HG03108 (cell line): ENCODE results near the gene AZU1.

ENCODE experiments used
- ATAC-seq: cut with Tn5 transposase; IDR thresholded peaks from one replicate; pipeline ENCODE4 v1.9.1; 2021; ENCODE audit warnings: moderate library complexity; ENCODE audit not compliant: unreplicated experiment

Gene AZU1

DNA sequence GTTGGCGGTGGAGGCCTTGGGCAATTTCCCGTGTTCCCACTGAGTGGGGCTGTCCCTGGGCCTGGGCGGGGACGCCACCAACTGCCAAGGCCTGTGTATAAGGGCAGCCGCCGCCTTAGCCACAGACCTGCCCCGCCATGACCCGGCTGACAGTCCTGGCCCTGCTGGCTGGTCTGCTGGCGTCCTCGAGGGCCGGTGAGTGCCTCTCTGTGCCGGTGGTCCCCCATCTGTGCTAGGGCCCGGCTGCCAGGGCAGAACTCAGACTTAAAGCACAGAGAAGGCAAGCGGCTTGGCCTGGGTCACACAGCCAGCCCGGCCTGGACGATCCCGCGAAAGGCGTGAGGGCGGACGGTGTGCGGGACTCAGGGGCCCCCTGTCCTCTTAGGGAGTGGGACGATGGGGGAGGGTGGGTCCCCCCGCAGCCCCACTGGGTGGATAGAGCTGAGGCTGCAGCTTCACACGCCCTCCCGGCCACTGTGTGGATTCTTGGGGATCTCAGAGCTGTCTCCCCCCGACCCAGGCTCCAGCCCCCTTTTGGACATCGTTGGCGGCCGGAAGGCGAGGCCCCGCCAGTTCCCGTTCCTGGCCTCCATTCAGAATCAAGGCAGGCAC, at the start of gene AZU1:
AZU1 (plus strand) TSS at position 128 of the 612 bp plus-strand sequence; CDS start at position 138, 10 bp downstream.
- ATAC-seq = no peak

GRCh38 chr19:778910-779653, 48.6 kb upstream of the AZU1 start:
- no peak for ATAC-seq

GRCh38 chr19:780935-781334, 46.7 kb upstream of the AZU1 start:
- no peak for ATAC-seq

GRCh38 chr19:781800-782184, 45.8 kb upstream of the AZU1 start:
- no peak for ATAC-seq

DNA sequence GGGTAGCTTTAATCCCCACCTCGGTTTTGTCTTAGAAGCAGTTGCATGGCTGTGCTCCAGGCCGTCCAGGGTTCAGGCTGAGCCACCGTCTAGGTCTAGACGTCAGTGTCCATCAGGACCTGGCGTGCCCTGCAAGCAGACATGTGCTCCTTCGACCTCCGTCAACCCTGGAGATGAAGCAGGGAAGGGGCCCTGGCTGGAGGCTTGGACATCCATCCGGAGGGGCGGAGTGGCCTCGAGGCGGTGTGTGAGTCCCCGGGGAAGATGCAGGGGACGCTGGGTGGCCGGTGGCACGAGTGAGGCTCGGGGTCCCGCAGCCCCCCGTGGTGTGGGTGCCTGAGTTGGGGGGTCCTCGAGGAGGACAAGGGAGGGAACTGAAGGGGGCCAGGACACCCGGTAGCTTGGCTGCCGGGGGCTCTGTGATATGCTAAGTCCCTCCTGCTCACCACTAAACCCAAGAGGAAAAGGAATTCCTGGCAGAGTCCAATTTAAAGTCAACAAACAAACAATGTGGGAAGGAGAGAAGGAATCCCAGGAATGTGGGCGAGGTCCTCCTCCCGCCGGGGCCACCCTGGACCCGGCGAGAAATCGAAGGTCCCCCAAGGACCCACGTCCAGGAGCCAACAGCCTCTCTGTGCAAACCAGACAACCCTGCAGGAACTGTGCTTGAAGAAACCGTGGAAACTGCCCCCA, 45.3 kb upstream of the AZU1 start:
- no peak for ATAC-seq

- ATAC-seq = no peak
Measured at GRCh38 chr19:782878-783668, 44.6 kb upstream of the AZU1 start.

GRCh38 chr19:784541-784940, 43.1 kb upstream of the AZU1 start:
- ATAC-seq = no peak

DNA sequence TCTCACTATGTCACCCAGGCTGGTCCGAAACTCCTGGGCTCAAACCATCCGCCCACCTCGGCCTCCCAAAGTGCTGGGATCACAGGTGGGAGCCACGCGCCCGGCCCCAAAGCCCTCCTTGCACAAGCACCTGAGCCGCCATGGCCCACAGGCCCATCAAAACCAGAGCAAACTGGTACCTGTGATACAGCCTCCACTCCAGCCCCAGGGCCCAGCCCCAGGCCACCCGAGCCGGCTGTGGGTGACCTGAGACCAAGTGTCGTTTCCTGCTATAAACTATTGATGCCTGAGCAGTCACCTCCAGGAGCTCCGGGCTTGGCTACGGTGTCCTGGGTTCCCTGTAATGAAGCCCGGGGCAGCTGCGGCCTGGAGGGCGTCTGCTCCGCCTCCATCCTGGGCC, 40.1 kb upstream of the AZU1 start:
- no peak for ATAC-seq

GRCh38 chr19:788686-788982, 39.0 kb upstream of the AZU1 start:
- ATAC-seq = no peak

GRCh38 chr19:788983-789700, 38.5 kb upstream of the AZU1 start:
- no peak for ATAC-seq

- ATAC-seq = no peak
Measured at GRCh38 chr19:789701-790060, 38.0 kb upstream of the AZU1 start.

GRCh38 chr19:791007-791566, 36.5 kb upstream of the AZU1 start:
- no peak for ATAC-seq

DNA sequence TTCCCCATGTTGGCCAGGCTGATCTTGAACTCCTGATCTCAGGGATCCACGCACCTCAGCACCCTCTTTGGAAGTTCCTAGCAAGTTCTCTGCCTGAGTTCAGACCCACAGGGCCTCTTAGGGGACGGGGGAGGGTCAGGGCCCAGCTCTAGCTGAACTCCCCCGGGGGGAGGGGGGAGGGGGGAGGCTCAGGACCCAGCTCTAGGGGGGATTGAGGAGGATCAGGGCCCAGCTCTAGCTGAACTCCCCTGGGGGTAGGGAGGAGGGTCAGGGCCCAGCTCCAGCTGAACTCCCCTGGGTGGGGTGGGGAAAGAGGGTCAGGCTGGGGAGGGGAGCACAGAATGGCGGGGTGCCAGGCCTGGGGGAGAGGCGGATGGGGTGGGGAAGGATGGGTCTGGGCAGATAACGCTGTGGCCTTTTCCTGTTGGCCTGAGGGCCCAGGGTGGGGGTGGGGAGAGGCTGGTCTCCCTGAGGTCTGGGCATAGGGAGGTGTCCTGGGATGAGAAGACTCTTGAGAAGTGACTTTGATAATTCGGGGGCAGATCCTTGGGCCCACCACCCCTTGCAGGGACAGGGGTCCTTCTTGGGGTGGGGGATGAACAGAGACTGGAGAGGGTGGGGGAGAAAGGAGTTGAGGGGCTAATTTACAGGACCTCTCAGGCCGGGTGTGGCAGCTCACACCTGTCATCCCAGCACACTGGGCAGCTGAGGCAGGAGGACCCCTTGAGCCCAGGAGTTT, 35.9 kb upstream of the AZU1 start:
- no peak for ATAC-seq

GRCh38 chr19:792306-792885, 35.2 kb upstream of the AZU1 start:
- no peak for ATAC-seq

GRCh38 chr19:793806-794205, 33.8 kb upstream of the AZU1 start:
- ATAC-seq = no peak

- no peak for ATAC-seq
Measured at GRCh38 chr19:795073-795611, 32.5 kb upstream of the AZU1 start.

DNA sequence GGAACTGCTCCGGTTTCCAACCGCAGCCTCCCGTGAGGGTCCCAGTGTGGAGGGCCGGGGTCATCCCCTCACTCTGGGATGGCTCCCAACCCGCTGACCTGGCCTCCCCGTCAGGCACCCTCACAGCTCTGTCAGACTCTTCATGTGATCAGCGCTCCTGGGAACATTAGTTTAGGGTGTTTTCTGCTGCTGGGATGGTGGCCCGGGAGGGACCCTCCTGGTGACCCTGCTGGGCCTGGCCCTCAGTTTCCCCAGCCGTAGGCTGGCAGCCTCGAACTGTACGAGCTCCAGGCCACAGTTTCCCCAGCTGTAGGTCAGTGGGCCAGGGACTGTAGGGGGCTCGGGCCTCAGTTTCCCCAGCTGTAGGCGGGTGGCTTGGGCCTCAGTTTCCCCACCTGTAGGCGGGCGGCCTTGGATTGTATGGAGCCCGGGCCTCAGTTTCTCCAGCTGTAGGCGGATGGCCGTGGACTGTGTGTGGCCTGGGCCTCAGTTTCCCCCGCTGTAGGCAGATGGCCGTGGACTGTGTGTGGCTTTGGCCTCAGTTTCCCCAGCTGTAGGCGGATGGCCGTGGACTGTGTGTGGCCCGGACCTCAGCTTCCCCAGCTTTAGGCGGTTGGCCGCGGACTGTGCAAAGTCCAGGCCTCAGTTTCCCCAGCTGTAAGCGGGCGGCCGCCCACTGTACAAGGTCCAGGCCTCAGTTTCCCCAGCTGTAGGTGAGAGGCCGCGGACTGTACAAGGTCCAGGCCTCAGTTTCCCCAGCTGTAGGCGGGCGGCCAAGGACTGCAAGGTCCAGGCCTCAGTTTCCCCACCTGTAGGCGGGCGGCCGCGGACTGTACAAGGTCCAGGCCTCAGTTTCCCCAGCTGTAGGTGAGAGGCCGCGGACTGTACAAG, 31.7 kb upstream of the AZU1 start:
- no peak for ATAC-seq
